ENCODE results near the gene CDH26. TPM values are rescaled to one million over a fixed set of nuclear protein-coding genes. Genes with fewer than 3 reads are reported as not detected.

CDH26 gene
- total RNA-seq (1 to 10 TPM in 3 of 10 donors, under 1 TPM in 7; 0.34 to 2.0 (median 0.89) TPM), polyA plus RNA-seq (1 to 10 TPM in 1 of 2 donors, under 1 TPM in 1; 0.45 to 2.4 TPM)
- long read RNA-seq, donor 1, partial matches to known transcripts, result 0 of 1 reads
- long read RNA-seq, donor 1, other reads (novel, unspliced or antisense), result 1 of 1 reads
- long read RNA-seq, donor 2, result 0 reads
- long read RNA-seq, donor 3, partial matches to known transcripts, result 0 of 2 reads
- long read RNA-seq, donor 3, other reads (novel, unspliced or antisense), result 2 of 2 reads

DNA sequence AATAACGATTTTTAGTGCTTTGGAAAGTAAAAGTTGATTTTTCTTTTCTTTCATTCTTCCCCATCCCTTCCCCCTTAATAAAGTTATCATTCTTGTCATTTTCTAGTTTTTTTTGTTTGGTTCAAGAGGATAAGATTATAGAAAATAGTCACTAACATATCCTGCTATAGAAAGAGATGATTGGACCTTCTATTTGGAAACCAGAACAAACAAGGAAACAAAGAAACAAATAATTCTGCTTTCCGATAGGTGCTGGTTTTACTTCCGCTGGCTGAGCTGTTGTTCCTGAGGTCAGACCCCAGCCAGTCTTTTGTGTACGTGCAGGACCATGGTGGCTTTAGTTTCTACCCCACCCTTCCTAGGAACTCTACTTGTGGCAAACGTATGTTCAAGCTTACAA is at the start of gene CDH26:
TSS of gene CDH26 (plus strand) at position 301 of the 400 bp plus-strand sequence. CDS start 304 bp downstream, outside the sequence.
- Histone ChIP-seq H3K4me1 (peaks cover 0 to 9% (median 0%) of the 10 kb centered on the region in 9 donors), H3K36me3 (peaks cover 0 to 14% (median 0%) of the 10 kb centered on the region in 9 donors), H3K4me3 (no peak within 1 kb of the TSS), H3K9me3 (no peaks in the 10 kb centered on the region), H3K27me3 (no peaks in the 10 kb centered on the region), H3K27ac (no peak within 1 kb of the TSS)
- DNase-seq (no peak), ATAC-seq (no peak)
- 88% methylated on average over 5 of the region's 5 CpGs for WGBS, 2 donors
- no peak for TF ChIP-seq CTCF (IDR thresholded peaks at IDR 0.05)
- intact Hi-C loops (cut with DNase I), result loop anchor here in 1 of 10 donors (10.0 kb wide), 1 partner anchor 97 kb away; no protein-coding TSS in a partner anchor

DNA sequence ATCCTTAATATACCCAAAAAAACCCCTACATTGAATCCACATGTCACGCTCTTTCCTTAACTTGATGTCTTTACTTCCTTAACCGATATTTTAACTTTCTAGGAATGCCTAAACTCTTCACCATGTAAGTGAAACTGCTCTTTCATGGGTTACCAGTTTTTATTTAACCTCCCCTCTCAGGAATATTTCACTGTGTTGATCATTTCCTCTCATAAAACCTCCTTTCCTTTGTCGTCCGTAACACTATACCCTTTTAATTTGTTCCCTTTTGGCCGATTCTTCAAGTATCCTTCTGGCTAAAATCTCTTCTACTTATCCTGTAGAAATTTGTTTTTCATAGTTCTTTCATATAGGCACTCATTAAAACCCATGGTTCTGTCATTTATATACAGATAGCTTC is 49.4 kb upstream of the CDH26 start:
- Histone ChIP-seq H3K9me3 (no peaks in the 10 kb centered on the region), H3K27ac (no peak overlapping the region), H3K4me1 (no peaks in the 10 kb centered on the region), H3K36me3 (no peaks in the 10 kb centered on the region), H3K27me3 (no peaks in the 10 kb centered on the region), H3K4me3 (no peak overlapping the region)
- TF ChIP-seq CTCF (IDR thresholded peaks at IDR 0.05), result no peak
- intact Hi-C loops (cut with DNase I), result no loop called here
- ATAC-seq (no peak), DNase-seq (no peak)
- 87 to 91% methylated on average over 5 of the region's 5 CpGs for WGBS, 2 donors

DNA sequence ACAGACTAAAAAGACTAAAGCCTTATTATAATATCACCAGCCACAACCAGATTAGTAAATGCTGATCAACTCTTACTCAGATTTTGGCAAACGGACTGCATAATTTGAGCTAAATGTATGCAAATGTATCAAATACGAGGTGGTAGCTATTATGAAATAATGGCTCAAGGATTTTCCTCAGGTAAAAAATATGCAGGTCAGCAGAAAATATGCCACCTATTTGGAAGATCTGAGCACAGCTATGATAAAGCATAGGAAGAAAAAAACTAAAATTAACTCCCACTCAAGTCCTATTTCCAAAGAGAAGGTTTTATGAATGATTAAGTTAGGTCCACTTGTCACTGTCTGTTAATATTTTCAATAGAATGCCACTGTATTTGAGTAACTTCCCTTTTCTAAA is 47.2 kb upstream of the CDH26 start:
- ATAC-seq (no peak), DNase-seq (no peak)
- Histone ChIP-seq H3K27me3 (no peaks in the 10 kb centered on the region), H3K9me3 (no peaks in the 10 kb centered on the region), H3K4me1 (no peaks in the 10 kb centered on the region), H3K4me3 (no peak overlapping the region), H3K27ac (no peak overlapping the region), H3K36me3 (no peaks in the 10 kb centered on the region)
- intact Hi-C loops (cut with DNase I), result no loop called here
- no peak for TF ChIP-seq CTCF (IDR thresholded peaks at IDR 0.05)
- 90 to 93% methylated on average over 2 of the region's 2 CpGs for WGBS, 2 donors

GRCh38 chr20:59912609-59913008 is 45.6 kb upstream of the CDH26 start:
- ATAC-seq, result no peak
- intact Hi-C loops (cut with DNase I), result no loop called here
- WGBS, 2 donors, result 71 to 74% methylated on average over 4 of the region's 4 CpGs
- no peaks in the 10 kb centered on the region for H3K27me3 ChIP-seq
- H3K9me3 ChIP-seq, result no peaks in the 10 kb centered on the region
- H3K27ac ChIP-seq, result no peak overlapping the region
- H3K4me1 ChIP-seq, result no peaks in the 10 kb centered on the region
- H3K36me3 ChIP-seq, result no peaks in the 10 kb centered on the region
- no peak for TF ChIP-seq CTCF (IDR thresholded peaks at IDR 0.05)
- no peak overlapping the region for H3K4me3 ChIP-seq
- DNase-seq, result no peak
